SK-N-SH treated with all-trans-retinoic acid at 6 μM for 48 hours (cell line): ENCODE data around the gene PARP11.

Source experiments
- ATAC-seq: fragments of 200-7000 bp; cut with Tn5 transposase; 3 replicates; pipeline ENCODE4 v1.9.1; 2020; ENCODE audit warnings: mild to moderate bottlenecking, moderate library complexity
- ARNTL ChIP-seq: fragments of 450-650 bp; formaldehyde crosslinking; IDR thresholded peaks from 2 replicates; pipeline ENCODE4 v1.5.0; 2020; ENCODE audit warnings: low read depth, mild to moderate bottlenecking, moderate library complexity, borderline replicate concordance
- BACH2 ChIP-seq: fragments of 250-450 bp; sonication (Bioruptor Pico); IDR thresholded peaks from 2 replicates; pipeline ENCODE4 v1.9.0; 2021; ENCODE audit warnings: mild to moderate bottlenecking, borderline replicate concordance
- CREB5 ChIP-seq: fragments of 250-450 bp; sonication (Bioruptor Pico); IDR thresholded peaks from 2 replicates; pipeline ENCODE4 v1.5.1; 2020; ENCODE audit warnings: low read depth, mild to moderate bottlenecking, moderate library complexity
- CSRNP3 ChIP-seq: fragments of 250-450 bp; sonication (Bioruptor Pico); IDR thresholded peaks from 2 replicates; pipeline ENCODE4 v1.5.1; 2021; ENCODE audit warnings: mild to moderate bottlenecking, moderate library complexity
- GLIS3 ChIP-seq: fragments of 250-450 bp; sonication (Bioruptor Pico); IDR thresholded peaks from 2 replicates; pipeline ENCODE4 v1.5.0; 2020; ENCODE audit warnings: mild to moderate bottlenecking, moderate library complexity
- ISL1 ChIP-seq: fragments of 250-450 bp; sonication (Bioruptor Pico); IDR thresholded peaks from 2 replicates; pipeline ENCODE4 v2.1.2; 2022; ENCODE audit warnings: mild to moderate bottlenecking, moderate library complexity
- OSR1 ChIP-seq: fragments of 250-450 bp; sonication (Bioruptor Pico); IDR thresholded peaks from 2 replicates; pipeline ENCODE4 v1.8.0; 2022; ENCODE audit warnings: moderate library complexity, mild to moderate bottlenecking, inconsistent platforms
- PATZ1 ChIP-seq: fragments of 250-450 bp; sonication (Bioruptor Pico); IDR thresholded peaks from 2 replicates; pipeline ENCODE4 v1.8.0; 2020; ENCODE audit warnings: mild to moderate bottlenecking, moderate library complexity, borderline replicate concordance
- POU6F1 ChIP-seq: fragments of 250-450 bp; sonication (Bioruptor Pico); IDR thresholded peaks from 2 replicates; pipeline ENCODE4 v1.8.0; 2021; ENCODE audit warnings: low read depth, mild to moderate bottlenecking, moderate library complexity, borderline replicate concordance
- PPARA ChIP-seq: fragments of 250-450 bp; sonication (Bioruptor Pico); IDR thresholded peaks from 2 replicates; pipeline ENCODE4 v1.5.0; 2020; ENCODE audit warnings: mild to moderate bottlenecking, borderline replicate concordance
- RARB ChIP-seq: fragments of 250-450 bp; sonication (Bioruptor Pico); IDR thresholded peaks from 2 replicates; pipeline ENCODE4 v1.8.0; 2021; ENCODE audit warnings: mild to moderate bottlenecking, moderate library complexity
- SNAI2 ChIP-seq: fragments of 250-450 bp; sonication (Bioruptor Pico); IDR thresholded peaks from 2 replicates; pipeline ENCODE4 v1.5.0; 2020; ENCODE audit warnings: mild to moderate bottlenecking, moderate library complexity
- TSHZ2 ChIP-seq: fragments of 250-450 bp; sonication (Bioruptor Pico); IDR thresholded peaks from 2 replicates; pipeline ENCODE4 v1.5.0; 2020; ENCODE audit warnings: mild to moderate bottlenecking, moderate library complexity
- ZC3H10 ChIP-seq: fragments of 250-450 bp; sonication (Bioruptor Pico); IDR thresholded peaks from 2 replicates; pipeline ENCODE4 v1.5.1; 2021; ENCODE audit warnings: mild to moderate bottlenecking, moderate library complexity
- ZNF565 ChIP-seq: fragments of 450-650 bp; formaldehyde crosslinking; conservative IDR thresholded peaks from 2 replicates; pipeline ENCODE4 v1.5.0; 2020; ENCODE audit warnings: low read depth, mild to moderate bottlenecking, moderate library complexity
- ZNF70 ChIP-seq: fragments of 450-650 bp; formaldehyde crosslinking; IDR thresholded peaks from 2 replicates; pipeline ENCODE4 v1.5.0; 2020; ENCODE audit warnings: mild to moderate bottlenecking, moderate library complexity
- ZNF8 ChIP-seq: fragments of 450-650 bp; formaldehyde crosslinking; IDR thresholded peaks from 2 replicates; pipeline ENCODE4 v1.5.0; 2020; ENCODE audit warnings: mild to moderate bottlenecking, moderate library complexity

The PARP11 gene

GRCh38 chr12:3810016-3810370 lies 63.2 kb downstream of the PARP11 start:
- TF ChIP-seq SNAI2, result no peak
- no peak for TF ChIP-seq ARNTL (CRISPR knock-in tag)
- no peak for ATAC-seq

- TF ChIP-seq PATZ1 (CRISPR knock-in tag), result no peak
- TF ChIP-seq ZNF70 (CRISPR knock-in tag), result no peak
- TF ChIP-seq GLIS3 (CRISPR knock-in tag), result no peak
- TF ChIP-seq OSR1 (CRISPR knock-in tag), result no peak
- no peak for TF ChIP-seq ZC3H10 (CRISPR knock-in tag)
- no peak for TF ChIP-seq SNAI2
- no peak for TF ChIP-seq CREB5 (CRISPR knock-in tag)
- no peak for TF ChIP-seq PPARA
- TF ChIP-seq, all 23 proteins: peak for 0
- no peak for ATAC-seq
Observed at GRCh38 chr12:3809357-3810015, 63.7 kb downstream of the PARP11 start.

GRCh38 chr12:3805077-3805476 lies 68.1 kb downstream of the PARP11 start:
- TF ChIP-seq POU6F1 (CRISPR knock-in tag) (no peak), SNAI2 (no peak), BACH2 (CRISPR knock-in tag) (no peak), RARB (no peak), ZNF8 (CRISPR knock-in tag) (no peak), ZNF565 (CRISPR knock-in tag) (no peak), CSRNP3 (CRISPR knock-in tag) (no peak), TSHZ2 (CRISPR knock-in tag) (no peak), CREB5 (CRISPR knock-in tag) (no peak), ISL1 (CRISPR knock-in tag) (no peak)
- TF ChIP-seq, all 23 proteins: peak for 0
- ATAC-seq, result no peak
